Liver (tissue), 9 donors: Measurements from ENCODE around the gene ADAM10. TPM values are rescaled to one million over a fixed set of nuclear protein-coding genes. Genes with fewer than 3 reads are reported as not detected.
"Not testable (repeated sequence)": the region's sequence is repeated elsewhere in the genome, so short reads cannot be mapped to it uniquely, and the experiment has no call there.

Source experiments
- DNase-seq: peaks from one replicate; pipeline ENCODE4 v3.0.0-alpha.2; 2017; ENCODE audit warnings: low spot score
- H3K27ac ChIP-seq, 2 donors: one replicate each; pipeline ENCODE4 v1.7.0; 2013; ENCODE audit warnings: inconsistent platforms in 2 of 2, low read length in 2 of 2, control low read depth in 1 of 2, low read depth in 1 of 2, mild to moderate bottlenecking in 1 of 2
- H3K27me3 ChIP-seq, 4 donors: one replicate each; pipeline versions ENCODE4 v1.6.1 to v1.7.0; 2013; ENCODE audit warnings: low read length in 3 of 4, inconsistent platforms in 1 of 4, mild to moderate bottlenecking in 1 of 4, moderate library complexity in 1 of 4; ENCODE audit not compliant: control insufficient read depth in 4 of 4, insufficient read depth in 4 of 4
- H3K36me3 ChIP-seq, 4 donors: one replicate each; pipeline versions ENCODE4 v1.6.1 to v1.7.0; 2013; ENCODE audit warnings: low read length in 3 of 4, mild to moderate bottlenecking in 3 of 4, low read depth in 1 of 4, moderate library complexity in 1 of 4; ENCODE audit not compliant: control insufficient read depth in 4 of 4, insufficient read depth in 3 of 4
- H3K4me1 ChIP-seq, 4 donors: one replicate each; pipeline versions ENCODE4 v1.6.1 to v1.7.0; 2013; ENCODE audit warnings: low read length in 3 of 4, mild to moderate bottlenecking in 3 of 4, moderate library complexity in 1 of 4; ENCODE audit not compliant: control insufficient read depth in 4 of 4, insufficient read depth in 4 of 4
- H3K4me3 ChIP-seq, 3 donors: one replicate each; pipeline versions ENCODE4 v1.6.1 to v1.7.0; 2013; ENCODE audit warnings: low read length in 3 of 3, control low read depth in 1 of 3, low read depth in 1 of 3, mild to moderate bottlenecking in 1 of 3
- H3K9ac ChIP-seq, 2 donors: one replicate each; pipeline ENCODE4 v1.7.0; 2013; ENCODE audit warnings: low read length in 2 of 2, mild to moderate bottlenecking in 2 of 2, moderate library complexity in 2 of 2, control low read depth in 1 of 2, low read depth in 1 of 2
- H3K9me3 ChIP-seq, 4 donors: one replicate each; pipeline versions ENCODE4 v1.6.1 to v1.7.0; 2013; ENCODE audit warnings: low read length in 3 of 4; ENCODE audit not compliant: control insufficient read depth in 4 of 4
- ATF3 ChIP-seq: IDR thresholded peaks from 2 replicates; pipeline ENCODE4 v1.6.1; 2016; ENCODE audit warnings: antibody characterized with exemption
- EGR1 ChIP-seq, 2 donors: IDR thresholded peaks; 2 replicates each; pipeline ENCODE4 v1.6.1; 2016 to 2018; ENCODE audit warnings: antibody characterized with exemption in 2 of 2, low read depth in 2 of 2
- FOXA1 ChIP-seq: IDR thresholded peaks from 2 replicates; pipeline ENCODE4 v1.6.1; 2016; ENCODE audit warnings: antibody characterized with exemption
- FOXA2 ChIP-seq: IDR thresholded peaks from 2 replicates; pipeline ENCODE4 v1.6.1; 2016; ENCODE audit warnings: antibody characterized with exemption
- GABPA ChIP-seq, 2 donors: IDR thresholded peaks in 1 of 2; conservative IDR thresholded peaks in 1 of 2; 2 replicates each; pipeline ENCODE4 v1.6.1; 2016; ENCODE audit warnings: antibody characterized with exemption in 2 of 2, mild to moderate bottlenecking in 1 of 2, moderate library complexity in 1 of 2
- HNF4A ChIP-seq, 2 donors: conservative IDR thresholded peaks; 2 replicates each; pipeline ENCODE4 v1.6.1; 2016; ENCODE audit warnings: antibody characterized with exemption in 2 of 2, mild to moderate bottlenecking in 2 of 2
- HNF4G ChIP-seq: IDR thresholded peaks from 2 replicates; pipeline ENCODE4 v1.6.1; 2016; ENCODE audit warnings: antibody characterized with exemption
- NR2F2 ChIP-seq: IDR thresholded peaks from 2 replicates; pipeline ENCODE4 v1.6.1; 2016; ENCODE audit warnings: antibody characterized with exemption
- RAD21 ChIP-seq, 2 donors: IDR thresholded peaks; 2 replicates each; pipeline ENCODE4 v1.6.1; 2016; ENCODE audit warnings: antibody characterized with exemption in 2 of 2, mild to moderate bottlenecking in 2 of 2
- RXRA ChIP-seq, 2 donors: IDR thresholded peaks; 2 replicates each; pipeline ENCODE4 v1.6.1; 2017 to 2018; ENCODE audit warnings: antibody characterized with exemption in 2 of 2, mild to moderate bottlenecking in 1 of 2
- SP1 ChIP-seq: IDR thresholded peaks from 2 replicates; pipeline ENCODE4 v1.6.1; 2018; ENCODE audit warnings: antibody characterized with exemption, mild to moderate bottlenecking
- TAF1 ChIP-seq: conservative IDR thresholded peaks from 2 replicates; pipeline ENCODE4 v1.6.1; 2016; ENCODE audit warnings: antibody characterized with exemption, mild to moderate bottlenecking
- ZBTB33 ChIP-seq: IDR thresholded peaks from 2 replicates; pipeline ENCODE4 v1.6.1; 2016; ENCODE audit warnings: antibody characterized with exemption
- WGBS: extraction: QIAGEN DNeasy Blood & Tissue Kit; methylation state at CpG from one replicate; pipeline ENCODE4 v1.1.7; 2013; 5-methylcytosine and 5-hydroxymethylcytosine counted together
- polyA plus RNA-seq, 2 donors: library from polyadenylated mRNA; stranded (reverse) in 1 of 2; unstranded in 1 of 2; fragments of 200-250 nt in 1 of 2; fragments of >200 nt in 1 of 2; fragmentation: Nextera tagmentation in 1 of 2; extraction: Ambion mirVana in 1 of 2; gene quantifications; one replicate each; pipeline versions ENCODE4 v1.2.1 to v1.2.3, GENCODE V29; 2013 to 2015
- total RNA-seq, 2 donors: library from RNA; depleted of rRNA; stranded (reverse); fragments of >200 nt; gene quantifications; one replicate each; pipeline ENCODE4 v1.2.3, GENCODE V29; 2014
- TF ChIP-seq, protein P1 (sequence below): IDR thresholded peaks from 2 replicates; pipeline ENCODE4 v1.6.1; 2016; ENCODE audit warnings: antibody characterized with exemption, mild to moderate bottlenecking
- TF ChIP-seq, protein P2 (sequence below): fragments of 150-350 bp; IDR thresholded peaks from 2 replicates; pipeline ENCODE4 v1.5.1; 2017; ENCODE audit warnings: improper control_type of control experiment, low read depth, low read length; ENCODE audit not compliant: missing input control
- donor health status: healthy.
- donor health status: healthy.
- donor health status: healthy.
- donor health status: healthy.
- donor health status: healthy.

ADAM10 gene
- total and polyA plus RNA-seq, 4 donors = 12.6 to 55.6 (median 34.6) TPM

- TF ChIP-seq EGR1 (IDR thresholded peaks at IDR 0.05; ENCODE audit: low read depth in 2 of 2) = no peak
Observed at GRCh38 chr15:58604455-58604923, 145.0 kb downstream of the ADAM10 start (continued).

DNA sequence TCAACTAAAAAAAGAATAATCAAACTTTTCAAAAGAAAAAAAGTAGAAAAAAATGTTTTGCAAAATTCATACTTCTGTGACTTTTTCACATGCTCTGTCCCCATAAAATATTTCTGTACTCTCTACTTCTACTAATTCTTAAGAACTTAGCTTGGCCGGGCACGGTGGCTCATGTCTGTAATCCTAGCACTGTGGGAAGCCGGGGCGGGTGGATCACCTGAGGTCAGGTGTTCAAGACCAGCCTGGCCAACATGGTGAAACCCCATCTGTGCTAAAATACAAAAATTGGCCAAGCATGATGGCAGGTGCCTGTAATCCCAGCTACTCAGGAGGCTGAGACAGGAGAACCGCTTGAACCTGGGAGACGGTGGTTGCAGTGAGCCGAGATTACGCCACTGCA, 145.6 kb downstream of the ADAM10 start:
- not testable (repeated sequence) for DNase-seq

DNA sequence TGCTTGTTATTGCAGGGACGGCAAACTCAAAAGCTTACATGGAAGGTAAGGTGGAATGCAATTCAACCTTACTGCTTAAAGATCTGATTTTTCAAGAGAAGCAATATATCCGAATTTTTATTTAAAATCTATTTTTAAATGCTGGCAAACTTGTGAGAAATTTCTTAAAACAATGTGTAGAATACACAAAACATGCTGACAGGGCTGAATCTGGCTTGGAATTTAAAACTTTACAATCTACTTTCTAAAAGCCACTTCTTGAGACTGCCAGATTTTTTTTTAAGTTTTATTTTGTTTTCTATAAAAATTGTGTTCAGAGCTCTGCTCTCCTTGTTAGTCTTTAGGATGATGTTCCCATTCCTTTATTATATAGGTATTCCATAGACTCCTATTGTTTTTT, 146.7 kb downstream of the ADAM10 start:
- H3K27ac ChIP-seq = no peak overlapping the region
- no peak overlapping the region for H3K9ac ChIP-seq
- no peaks in the 10 kb centered on the region for H3K9me3 ChIP-seq
- 85% methylated on average over 2 of the region's 2 CpGs for WGBS
- H3K36me3 ChIP-seq = peaks cover 0 to 6% (median 0%) of the 10 kb centered on the region in 4 donors
- TF ChIP-seq TAF1 (no peak), ZBTB33 (no peak), FOXA2 (no peak), RXRA (IDR thresholded peaks at IDR 0.05) (no peak), RAD21 (IDR thresholded peaks at IDR 0.05) (no peak), NR2F2 (no peak)
- TF ChIP-seq, protein P1, sequence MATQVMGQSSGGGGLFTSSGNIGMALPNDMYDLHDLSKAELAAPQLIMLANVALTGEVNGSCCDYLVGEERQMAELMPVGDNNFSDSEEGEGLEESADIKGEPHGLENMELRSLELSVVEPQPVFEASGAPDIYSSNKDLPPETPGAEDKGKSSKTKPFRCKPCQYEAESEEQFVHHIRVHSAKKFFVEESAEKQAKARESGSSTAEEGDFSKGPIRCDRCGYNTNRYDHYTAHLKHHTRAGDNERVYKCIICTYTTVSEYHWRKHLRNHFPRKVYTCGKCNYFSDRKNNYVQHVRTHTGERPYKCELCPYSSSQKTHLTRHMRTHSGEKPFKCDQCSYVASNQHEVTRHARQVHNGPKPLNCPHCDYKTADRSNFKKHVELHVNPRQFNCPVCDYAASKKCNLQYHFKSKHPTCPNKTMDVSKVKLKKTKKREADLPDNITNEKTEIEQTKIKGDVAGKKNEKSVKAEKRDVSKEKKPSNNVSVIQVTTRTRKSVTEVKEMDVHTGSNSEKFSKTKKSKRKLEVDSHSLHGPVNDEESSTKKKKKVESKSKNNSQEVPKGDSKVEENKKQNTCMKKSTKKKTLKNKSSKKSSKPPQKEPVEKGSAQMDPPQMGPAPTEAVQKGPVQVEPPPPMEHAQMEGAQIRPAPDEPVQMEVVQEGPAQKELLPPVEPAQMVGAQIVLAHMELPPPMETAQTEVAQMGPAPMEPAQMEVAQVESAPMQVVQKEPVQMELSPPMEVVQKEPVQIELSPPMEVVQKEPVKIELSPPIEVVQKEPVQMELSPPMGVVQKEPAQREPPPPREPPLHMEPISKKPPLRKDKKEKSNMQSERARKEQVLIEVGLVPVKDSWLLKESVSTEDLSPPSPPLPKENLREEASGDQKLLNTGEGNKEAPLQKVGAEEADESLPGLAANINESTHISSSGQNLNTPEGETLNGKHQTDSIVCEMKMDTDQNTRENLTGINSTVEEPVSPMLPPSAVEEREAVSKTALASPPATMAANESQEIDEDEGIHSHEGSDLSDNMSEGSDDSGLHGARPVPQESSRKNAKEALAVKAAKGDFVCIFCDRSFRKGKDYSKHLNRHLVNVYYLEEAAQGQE = no peak
- H3K27me3 ChIP-seq = no peaks in the 10 kb centered on the region
- no peak for DNase-seq
- H3K4me3 ChIP-seq = no peak overlapping the region
- H3K4me1 ChIP-seq = peaks cover 0 to 3% (median 0%) of the 10 kb centered on the region in 4 donors

More for the DNA sequence above, 145.6 kb downstream of the ADAM10 start:
- not testable (repeated sequence) for H3K9ac ChIP-seq, H3K27me3 ChIP-seq, H3K4me1 ChIP-seq, H3K27ac ChIP-seq, H3K9me3 ChIP-seq, H3K4me3 ChIP-seq, H3K36me3 ChIP-seq
- WGBS = 96% methylated on average over 8 of the region's 8 CpGs

DNA sequence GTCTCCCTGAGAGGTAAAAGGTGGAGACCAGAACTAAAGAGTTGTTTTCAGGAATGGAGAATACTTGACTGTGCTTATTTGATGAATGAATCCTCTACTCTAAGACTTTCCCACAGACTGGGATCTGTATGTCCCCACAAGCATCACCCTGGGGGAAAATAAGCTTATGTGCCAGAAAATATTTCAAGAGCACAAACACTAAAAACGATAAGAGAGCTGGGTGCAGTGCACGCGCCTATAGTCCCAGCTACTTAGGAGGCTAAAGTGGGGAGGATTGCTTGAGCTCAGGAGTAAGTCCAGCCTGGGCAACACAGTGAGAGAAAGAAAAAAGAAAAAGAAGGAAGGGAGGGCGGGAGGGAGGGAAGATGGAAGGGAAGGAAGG, 150.7 kb downstream of the ADAM10 start:
- Histone ChIP-seq H3K9me3 (no peaks in the 10 kb centered on the region), H3K36me3 (peaks cover 0 to 13% (median 4%) of the 10 kb centered on the region in 4 donors), H3K4me1 (peaks cover 0 to 13% (median 6%) of the 10 kb centered on the region in 4 donors), H3K9ac (no peak overlapping the region), H3K27ac (no peak overlapping the region), H3K4me3 (no peak overlapping the region), H3K27me3 (no peaks in the 10 kb centered on the region)
- WGBS = 95% methylated on average over 4 of the region's 4 CpGs
- no peak for DNase-seq
- TF ChIP-seq HNF4G (no peak), RXRA (IDR thresholded peaks at IDR 0.05) (no peak), EGR1 (IDR thresholded peaks at IDR 0.05; ENCODE audit: low read depth in 2 of 2) (no peak), FOXA2 (no peak), GABPA (IDR thresholded peaks at IDR 0.05 in 1 of 2, conservative IDR thresholded peaks at IDR 0.05 in 1 of 2) (no peak), HNF4A (conservative IDR thresholded peaks at IDR 0.05) (no peak), ATF3 (no peak), SP1 (no peak), FOXA1 (no peak), TAF1 (no peak)
- TF ChIP-seq, protein P2, sequence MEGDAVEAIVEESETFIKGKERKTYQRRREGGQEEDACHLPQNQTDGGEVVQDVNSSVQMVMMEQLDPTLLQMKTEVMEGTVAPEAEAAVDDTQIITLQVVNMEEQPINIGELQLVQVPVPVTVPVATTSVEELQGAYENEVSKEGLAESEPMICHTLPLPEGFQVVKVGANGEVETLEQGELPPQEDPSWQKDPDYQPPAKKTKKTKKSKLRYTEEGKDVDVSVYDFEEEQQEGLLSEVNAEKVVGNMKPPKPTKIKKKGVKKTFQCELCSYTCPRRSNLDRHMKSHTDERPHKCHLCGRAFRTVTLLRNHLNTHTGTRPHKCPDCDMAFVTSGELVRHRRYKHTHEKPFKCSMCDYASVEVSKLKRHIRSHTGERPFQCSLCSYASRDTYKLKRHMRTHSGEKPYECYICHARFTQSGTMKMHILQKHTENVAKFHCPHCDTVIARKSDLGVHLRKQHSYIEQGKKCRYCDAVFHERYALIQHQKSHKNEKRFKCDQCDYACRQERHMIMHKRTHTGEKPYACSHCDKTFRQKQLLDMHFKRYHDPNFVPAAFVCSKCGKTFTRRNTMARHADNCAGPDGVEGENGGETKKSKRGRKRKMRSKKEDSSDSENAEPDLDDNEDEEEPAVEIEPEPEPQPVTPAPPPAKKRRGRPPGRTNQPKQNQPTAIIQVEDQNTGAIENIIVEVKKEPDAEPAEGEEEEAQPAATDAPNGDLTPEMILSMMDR = no peak
